Activated CD4-positive, alpha-beta T cell treated with anti-CD3 and anti-CD28 coated beads, Interleukin-2, amount 50 U/mL, for 48 hours (primary cell): ENCODE data around the gene CADM2.
A peak's percentile ranks its signal among the peaks of the same experiment; 100 is the strongest.
"Not testable (repeated sequence)": the region's sequence is repeated elsewhere in the genome, so short reads cannot be mapped to it uniquely, and the experiment has no call there.

Experiments
- DNase-seq, 2 experiments: peaks; one replicate each; pipeline ENCODE4 v3.0.0-alpha.2; 2020

The CADM2 gene

DNA sequence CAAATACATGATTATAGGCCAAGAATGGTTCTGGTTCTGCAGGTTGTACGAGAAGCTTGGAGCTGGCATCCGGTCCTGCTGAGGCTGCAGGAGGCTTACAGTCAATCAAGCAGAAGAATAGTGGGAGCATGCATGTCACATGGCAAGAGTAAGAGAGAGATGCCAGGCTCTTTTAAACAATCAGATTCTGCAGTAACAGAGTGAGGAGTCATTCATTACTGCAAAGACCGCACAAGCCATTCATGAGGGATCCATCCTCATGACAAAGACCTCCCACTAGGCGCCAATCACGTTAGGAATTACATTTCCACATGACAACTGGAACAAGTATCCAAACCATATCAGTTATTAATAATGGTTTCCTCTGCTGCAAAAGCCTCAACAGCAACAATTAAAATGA lies 536.8 kb downstream of the CADM2 start:
- DNase-seq = no peak

DNA sequence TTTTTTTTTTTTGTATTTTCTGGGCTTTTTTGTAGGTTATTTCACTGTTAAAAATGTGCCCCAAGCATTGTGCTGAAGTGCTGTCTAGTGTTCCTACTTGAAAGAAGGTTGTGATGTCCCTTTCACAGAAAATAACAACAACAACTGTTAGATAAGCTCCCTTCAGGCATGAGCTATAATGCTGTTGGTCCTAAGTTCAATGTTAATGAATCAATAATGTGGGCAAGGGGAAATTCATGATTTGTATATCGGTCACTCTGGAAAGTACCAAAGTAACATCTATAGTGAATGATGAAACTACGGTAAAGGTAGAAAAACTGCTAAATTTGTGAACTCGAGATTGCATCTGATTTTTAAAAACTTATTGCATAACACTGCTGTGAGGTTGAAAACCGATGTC lies 539.4 kb downstream of the CADM2 start:
- DNase-seq = no peak

DNA sequence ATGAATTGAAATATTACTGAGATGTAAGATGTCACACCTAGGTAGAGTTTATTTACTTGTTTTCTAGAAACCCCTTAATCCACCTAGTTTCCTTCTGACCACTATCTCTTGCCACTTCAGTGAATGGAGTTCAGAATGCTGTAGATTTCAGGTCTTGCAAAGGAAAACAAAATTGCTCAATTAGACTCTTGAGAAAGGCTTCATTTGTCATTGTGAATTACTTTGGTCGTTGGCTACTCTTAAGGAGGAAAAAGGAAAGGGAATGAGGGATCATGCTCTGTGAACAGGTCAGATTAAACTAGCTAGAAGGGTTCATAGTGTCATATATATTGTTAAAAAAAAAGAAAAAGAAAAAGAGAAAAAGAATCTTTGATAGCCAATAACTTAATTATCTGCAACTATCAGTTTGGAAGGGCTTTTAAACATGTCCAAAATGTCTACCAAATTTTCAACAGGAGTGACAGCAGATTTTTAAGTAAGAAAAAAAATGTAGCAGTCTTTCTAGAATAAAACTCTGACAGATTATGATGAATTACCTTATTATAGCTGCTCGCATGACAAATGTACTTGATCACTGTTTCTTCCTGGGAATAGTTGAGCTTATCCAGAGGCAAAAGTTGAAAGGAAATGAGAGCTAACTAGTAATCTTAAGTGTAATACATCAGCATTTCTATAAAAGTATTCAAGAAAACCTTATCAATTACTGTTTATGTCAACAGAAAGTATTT lies 543.5 kb downstream of the CADM2 start:
- no peak for DNase-seq

DNA sequence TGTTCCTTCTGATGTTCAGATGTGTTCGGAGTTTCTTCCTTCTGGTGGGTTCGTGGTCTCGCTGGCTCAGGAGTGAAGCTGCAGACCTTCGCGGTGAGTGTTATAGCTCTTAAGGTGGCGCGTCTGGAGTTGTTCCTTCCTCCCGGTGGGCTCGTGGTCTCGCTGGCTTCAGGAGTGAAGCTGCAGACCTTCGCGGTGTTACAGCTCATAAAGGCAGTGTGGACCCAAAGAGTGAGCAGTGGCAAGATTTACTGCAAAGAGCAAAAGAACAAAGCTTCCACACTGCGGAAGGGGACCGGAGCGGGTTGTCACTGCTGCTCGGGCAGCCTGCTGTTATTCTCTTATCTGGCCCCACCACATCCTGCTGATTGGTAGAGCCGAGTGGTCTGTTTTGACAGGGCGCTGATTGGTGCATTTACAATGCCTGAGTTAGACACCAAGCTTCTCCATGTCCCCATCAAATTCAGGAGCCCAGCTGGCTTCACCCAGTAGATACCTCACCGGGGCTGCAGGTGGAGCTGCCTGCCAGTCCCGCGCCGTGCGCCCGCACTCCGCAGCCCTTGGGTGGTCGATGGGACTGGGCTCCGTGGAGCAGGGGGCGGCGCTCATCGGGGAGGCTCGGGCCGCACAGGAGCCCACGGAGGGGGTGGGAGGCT lies 545.5 kb downstream of the CADM2 start:
- DNase-seq = peak in 1 of 2 experiments; percentile 0

GRCh38 chr3:85504785-85505511 lies 546.2 kb downstream of the CADM2 start:
- not testable (repeated sequence) for DNase-seq

- not testable (repeated sequence) for DNase-seq
Measured at GRCh38 chr3:85507052-85507451, 548.3 kb downstream of the CADM2 start.

GRCh38 chr3:85508659-85509058 lies 549.9 kb downstream of the CADM2 start:
- no peak for DNase-seq

DNA sequence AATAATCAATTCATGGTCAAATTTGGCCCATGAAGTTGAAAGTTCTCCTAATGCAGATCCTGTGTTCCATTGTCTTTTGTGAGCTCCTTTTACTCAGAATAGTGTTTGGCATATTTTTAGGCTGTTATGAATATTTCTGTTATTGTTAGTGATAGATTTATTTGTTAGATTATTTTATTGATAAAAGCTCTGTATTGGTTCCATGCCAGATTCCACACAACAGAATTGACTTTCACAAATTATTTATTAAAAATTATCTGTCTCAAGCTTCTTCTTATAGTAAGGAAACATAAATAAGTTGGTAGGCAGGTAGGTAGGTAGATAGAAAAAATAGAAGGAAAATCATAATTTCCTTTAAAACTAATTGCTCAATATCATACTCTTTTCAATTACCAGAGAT lies 557.4 kb downstream of the CADM2 start:
- no peak for DNase-seq

GRCh38 chr3:85524104-85524503 lies 565.3 kb downstream of the CADM2 start:
- DNase-seq = no peak

GRCh38 chr3:85525264-85525663 lies 566.5 kb downstream of the CADM2 start:
- DNase-seq = no peak

- DNase-seq = no peak
Measured at GRCh38 chr3:85533586-85533985, 574.8 kb downstream of the CADM2 start.

GRCh38 chr3:85535517-85535916 lies 576.7 kb downstream of the CADM2 start:
- no peak for DNase-seq

DNA sequence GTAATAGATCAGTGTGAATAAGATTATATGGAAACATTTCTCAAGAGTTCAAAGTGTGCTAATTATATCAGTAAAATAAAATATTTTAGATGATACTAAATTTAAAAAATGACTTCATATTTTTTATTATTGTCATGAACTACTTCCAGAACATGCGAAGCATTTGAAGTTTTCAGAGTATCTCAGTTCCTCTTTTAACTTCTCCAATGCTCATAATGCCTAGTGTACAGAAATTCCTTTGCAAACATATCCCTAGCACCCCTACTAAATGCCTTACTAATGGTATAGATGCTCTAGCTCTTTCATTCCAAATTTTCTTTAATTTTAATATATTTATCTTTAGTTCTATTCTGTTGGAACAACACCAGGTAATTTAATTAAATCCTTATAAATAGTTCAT lies 580.4 kb downstream of the CADM2 start:
- DNase-seq = no peak

DNA sequence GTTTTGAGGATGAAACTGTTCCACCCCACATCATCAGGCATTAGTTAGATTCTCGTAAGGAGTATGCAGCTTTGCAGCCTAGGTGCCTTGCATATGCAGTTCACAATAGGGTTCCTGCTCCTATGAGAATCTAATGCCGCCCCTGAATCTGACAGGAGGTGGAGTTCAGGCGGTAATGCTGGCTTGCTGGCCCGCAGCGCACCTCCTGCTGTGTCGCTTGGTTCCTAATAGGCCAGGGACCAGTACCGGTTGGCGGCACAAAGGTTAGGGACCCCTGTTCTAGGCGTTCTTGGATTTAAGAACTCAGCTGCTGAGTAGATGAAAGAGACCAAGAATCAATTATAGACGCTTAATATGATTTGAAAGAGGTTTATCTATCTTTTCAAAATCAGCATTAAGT lies 595.4 kb downstream of the CADM2 start:
- no peak for DNase-seq

- DNase-seq = no peak
Measured at GRCh38 chr3:85560088-85560785, 601.4 kb downstream of the CADM2 start.

- DNase-seq = peak; percentile 20 to 28
Measured at GRCh38 chr3:85567071-85567676, 608.4 kb downstream of the CADM2 start.

DNA sequence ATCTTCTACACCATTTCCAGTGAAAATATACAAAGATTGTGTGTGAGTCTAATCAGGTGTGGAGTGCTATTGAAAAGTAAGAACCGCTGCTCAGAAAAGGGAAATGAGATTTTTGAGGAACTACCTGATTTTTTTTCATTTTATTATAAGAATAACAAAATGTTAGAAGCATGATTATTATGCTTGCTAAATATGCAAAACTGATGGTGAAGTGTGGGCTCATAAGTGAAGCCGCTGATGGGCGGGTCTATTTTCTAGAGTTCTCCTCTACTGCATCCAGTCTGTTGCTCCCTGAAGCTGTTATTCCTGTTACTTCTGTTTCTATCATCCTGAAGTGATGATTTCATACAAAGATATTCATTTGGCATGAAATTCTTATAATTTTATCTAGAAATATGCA lies 612.0 kb downstream of the CADM2 start:
- DNase-seq = no peak

GRCh38 chr3:85571835-85572234 lies 613.0 kb downstream of the CADM2 start:
- no peak for DNase-seq

DNA sequence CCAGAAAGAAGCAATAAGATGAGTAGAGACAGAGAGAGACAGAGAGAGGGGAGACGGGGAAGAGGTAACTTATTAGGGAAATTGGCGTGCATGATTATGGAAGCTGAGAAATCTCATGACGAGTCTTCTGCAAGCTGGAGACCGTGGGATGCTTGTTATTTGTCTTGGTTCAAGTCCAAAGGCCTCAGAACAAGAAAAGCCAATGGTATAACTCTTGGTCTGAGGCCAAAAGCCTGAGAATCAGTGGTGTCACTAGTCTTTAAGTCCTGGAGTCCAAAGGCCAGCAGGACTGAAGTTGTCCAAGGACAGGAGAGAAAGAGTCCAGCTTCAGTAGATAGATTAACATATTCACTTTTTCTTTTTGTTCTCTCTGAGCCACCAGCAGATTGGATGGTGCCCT lies 613.6 kb downstream of the CADM2 start:
- DNase-seq = no peak

DNA sequence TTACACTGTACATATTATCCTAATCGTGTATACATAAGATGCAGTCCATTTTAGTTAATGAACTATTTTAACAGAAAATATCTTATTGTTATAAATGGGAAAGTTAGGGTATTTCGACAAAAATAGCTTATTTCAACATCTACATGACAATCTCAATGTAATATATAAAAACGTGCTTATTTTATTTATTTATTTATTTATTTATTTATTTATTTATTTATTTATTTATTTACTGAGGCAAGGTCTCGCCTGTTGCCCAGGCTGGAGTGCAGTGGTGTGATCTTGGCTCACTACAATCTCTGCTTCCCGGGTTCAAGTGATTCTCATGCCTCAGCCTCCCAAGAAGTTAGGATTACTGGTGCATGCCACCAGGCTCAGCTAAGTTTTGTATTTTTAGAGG lies 614.2 kb downstream of the CADM2 start:
- DNase-seq = no peak

DNA sequence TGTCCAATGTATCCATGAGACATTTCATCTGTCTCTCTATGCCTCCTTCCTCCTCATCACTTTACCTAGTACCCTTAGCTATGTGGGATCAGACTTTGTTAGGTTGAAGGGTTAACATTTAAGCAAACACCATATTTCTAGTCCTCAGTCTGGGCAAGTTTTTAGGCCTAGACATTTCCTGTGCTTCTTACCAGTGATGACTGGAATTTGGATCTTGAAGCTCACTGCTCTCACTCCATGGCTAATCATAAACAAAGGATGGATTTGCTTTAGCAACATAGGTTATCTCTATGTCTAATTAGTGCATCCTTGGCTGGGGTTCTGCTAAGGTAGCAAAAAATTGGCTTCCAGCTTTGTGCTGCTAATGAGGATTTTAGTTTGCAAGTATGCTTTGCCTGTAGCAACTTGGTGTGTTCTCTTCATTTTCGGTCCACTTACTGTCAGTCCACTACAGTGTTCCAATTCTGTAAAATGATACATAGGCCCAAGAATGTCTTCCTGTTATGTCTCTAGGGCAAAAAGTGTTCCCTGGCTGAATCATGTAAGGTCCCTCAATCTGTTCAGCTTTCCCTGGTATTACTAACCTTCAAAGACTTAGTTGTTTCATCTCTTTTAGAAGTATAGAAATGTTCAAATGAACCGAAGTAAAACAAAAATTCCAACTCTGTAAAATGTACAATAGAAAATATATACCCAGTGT lies 615.4 kb downstream of the CADM2 start:
- DNase-seq = no peak

- DNase-seq = peak; percentile 57 to 59
Measured at GRCh38 chr3:85576091-85576690, 617.4 kb downstream of the CADM2 start.
